ENCODE measurements around the gene KDM4B.

GRCh38 chr19:5132698-5133651 lies 164.1 kb downstream of the KDM4B start:
- TF ChIP-seq, protein P1, sequence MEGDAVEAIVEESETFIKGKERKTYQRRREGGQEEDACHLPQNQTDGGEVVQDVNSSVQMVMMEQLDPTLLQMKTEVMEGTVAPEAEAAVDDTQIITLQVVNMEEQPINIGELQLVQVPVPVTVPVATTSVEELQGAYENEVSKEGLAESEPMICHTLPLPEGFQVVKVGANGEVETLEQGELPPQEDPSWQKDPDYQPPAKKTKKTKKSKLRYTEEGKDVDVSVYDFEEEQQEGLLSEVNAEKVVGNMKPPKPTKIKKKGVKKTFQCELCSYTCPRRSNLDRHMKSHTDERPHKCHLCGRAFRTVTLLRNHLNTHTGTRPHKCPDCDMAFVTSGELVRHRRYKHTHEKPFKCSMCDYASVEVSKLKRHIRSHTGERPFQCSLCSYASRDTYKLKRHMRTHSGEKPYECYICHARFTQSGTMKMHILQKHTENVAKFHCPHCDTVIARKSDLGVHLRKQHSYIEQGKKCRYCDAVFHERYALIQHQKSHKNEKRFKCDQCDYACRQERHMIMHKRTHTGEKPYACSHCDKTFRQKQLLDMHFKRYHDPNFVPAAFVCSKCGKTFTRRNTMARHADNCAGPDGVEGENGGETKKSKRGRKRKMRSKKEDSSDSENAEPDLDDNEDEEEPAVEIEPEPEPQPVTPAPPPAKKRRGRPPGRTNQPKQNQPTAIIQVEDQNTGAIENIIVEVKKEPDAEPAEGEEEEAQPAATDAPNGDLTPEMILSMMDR (IDR thresholded peaks at IDR 0.05; ENCODE audit: low read depth, low read length, poor library complexity, severe bottlenecking), result no peak
- TF ChIP-seq EZH2phosphoT487 (IDR thresholded peaks at IDR 0.05; ENCODE audit: borderline replicate concordance, low read length), result no peak
